HCT116 (cell line): ENCODE results near the gene SPIB. TPM values are rescaled to one million over a fixed set of nuclear protein-coding genes. Genes with fewer than 3 reads are reported as not detected.

Experiments
- ATAC-seq: fragments of 200-7000 bp; cut with Tn5 transposase; 2 replicates; pipeline ENCODE4 v1.9.1; 2020; ENCODE audit warnings: mild to moderate bottlenecking, moderate library complexity
- BruUV-seq: library from RNA; stranded (reverse); fragments of 400-500 nt; replicated peaks from 2 replicates; lab custom pipeline; 2021; lab: Mats Ljungman, UMichigan
- CTCF ChIA-PET: fragments of 300-600 bp; sonication (Branson Sonifier 250); formaldehyde crosslinking; loops from one replicate; lab custom pipeline; 2021; ENCODE audit warnings: antibody characterized with exemption; lab: Charles Lee
- POLR2A ChIA-PET: fragments of 300-600, 350-600 bp; sonication (Branson Sonifier 250); formaldehyde crosslinking; loops from one replicate; lab custom pipeline; 2021; ENCODE audit warnings: antibody characterized with exemption; lab: Charles Lee
- RAD21 ChIA-PET, 2 experiments: fragments of 300-600 bp; sonication (Branson Sonifier 250); formaldehyde crosslinking; loops; one replicate each; lab custom pipeline; 2023; ENCODE audit warnings: low total read pairs in 2 of 2; ENCODE audit not compliant: uncharacterized antibody in 2 of 2, unreplicated experiment in 2 of 2, low non-redundant PET in 1 of 2; lab: Charles Lee
- DNase-seq: peaks from one replicate; pipeline ENCODE4 v3.0.0-alpha.2; 2010; ENCODE audit warnings: low read depth, low spot score
- H2AFZ ChIP-seq: fragments of 200-600 bp; shearing (Covaris generic), sonication (generic); 2 replicates; pipeline ENCODE4 v1.6.1; 2017; ENCODE audit warnings: low read depth, mixed run types, mixed read lengths, antibody characterized with exemption, low read length; ENCODE audit not compliant: poor library complexity, severe bottlenecking
- H3K27ac ChIP-seq: 2 replicates; pipeline ENCODE4 v1.5.1; 2012; ENCODE audit warnings: low read depth, low read length
- H3K27me3 ChIP-seq: fragments of 200-600 bp; sonication (generic); 2 replicates; pipeline ENCODE4 v1.6.1; 2016; ENCODE audit warnings: mixed run types, low read length, mixed read lengths; ENCODE audit not compliant: insufficient read depth
- H3K36me3 ChIP-seq, 2 experiments: fragments of 200-500 bp in 1 of 2; fragments of 200-600 bp in 1 of 2; sonication (Bioruptor generic) in 1 of 2; sonication (generic) in 1 of 2; 2 replicates each; pipeline versions ENCODE4 v1.5.1 to v1.6.1; 2014 to 2016; ENCODE audit warnings: low read length in 2 of 2, inconsistent platforms in 1 of 2, mixed read lengths in 1 of 2, mixed run types in 1 of 2; ENCODE audit not compliant: insufficient read depth in 2 of 2, control insufficient read depth in 1 of 2
- H3K4me1 ChIP-seq, 2 experiments: fragments of 200-600 bp in 1 of 2; sonication (generic) in 1 of 2; 2 replicates each; pipeline versions ENCODE4 v1.5.1 to v1.6.1; 2012 to 2017; ENCODE audit warnings: low read length in 2 of 2, inconsistent platforms in 1 of 2, mild to moderate bottlenecking in 1 of 2, mixed read lengths in 1 of 2, mixed run types in 1 of 2, moderate library complexity in 1 of 2; ENCODE audit not compliant: insufficient read depth in 2 of 2, control insufficient read depth in 1 of 2
- H3K4me2 ChIP-seq: fragments of 200-600 bp; sonication (generic); 2 replicates; pipeline ENCODE4 v1.6.1; 2017; ENCODE audit warnings: mixed run types, low read length, mixed read lengths
- H3K4me3 ChIP-seq, 2 experiments: fragments of 200-600 bp in 1 of 2; sonication (generic) in 1 of 2; replicated peaks in 1 of 2; 2 replicates each; pipeline ENCODE4 v1.5.1; 2011 to 2016; ENCODE audit warnings: low read length in 2 of 2, control low read depth in 1 of 2, low read depth in 1 of 2, mild to moderate bottlenecking in 1 of 2, mixed read lengths in 1 of 2, mixed run types in 1 of 2
- H3K79me2 ChIP-seq: fragments of 200-600 bp; sonication (generic); 2 replicates; pipeline ENCODE4 v1.6.1; 2017; ENCODE audit warnings: mild to moderate bottlenecking, mixed run types, low read length, moderate library complexity, mixed read lengths; ENCODE audit not compliant: insufficient read depth
- H3K9ac ChIP-seq: fragments of 200-600 bp; sonication (generic); 2 replicates; pipeline ENCODE4 v1.6.1; 2016; ENCODE audit warnings: low read length, mixed read lengths
- H3K9me2 ChIP-seq: fragments of 200-600 bp; sonication (generic), shearing (Covaris generic); 2 replicates; pipeline ENCODE4 v1.6.1; 2017; ENCODE audit warnings: mixed run types, mild to moderate bottlenecking, moderate library complexity; ENCODE audit not compliant: insufficient read depth
- H3K9me3 ChIP-seq, 2 experiments: fragments of 200-500 bp in 1 of 2; fragments of 200-600 bp in 1 of 2; sonication (Bioruptor generic) in 1 of 2; sonication (generic) in 1 of 2; 2 replicates each; pipeline ENCODE4 v1.6.1; 2014 to 2017; ENCODE audit warnings: low read length in 2 of 2, mixed read lengths in 2 of 2, inconsistent platforms in 1 of 2, low read depth in 1 of 2, mild to moderate bottlenecking in 1 of 2, mixed run types in 1 of 2, moderate library complexity in 1 of 2; ENCODE audit not compliant: control insufficient read depth in 1 of 2, insufficient read depth in 1 of 2
- H4K20me1 ChIP-seq: fragments of 200-600 bp; sonication (generic), shearing (Covaris generic); 2 replicates; pipeline ENCODE4 v1.6.1; 2017; ENCODE audit warnings: mixed run types, mild to moderate bottlenecking, moderate library complexity; ENCODE audit not compliant: insufficient read depth
- ATF3 ChIP-seq: IDR thresholded peaks from 2 replicates; pipeline ENCODE4 v1.6.1; 2012
- CEBPB ChIP-seq: IDR thresholded peaks from 2 replicates; pipeline ENCODE4 v1.6.1; 2012; ENCODE audit warnings: low read depth
- CTCF ChIP-seq, 3 experiments: fragments of 200-600 bp in 1 of 3; sonication (generic) in 1 of 3; IDR thresholded peaks in 2 of 3; conservative IDR thresholded peaks in 1 of 3; 2 replicates each; pipeline ENCODE4 v1.5.1; 2012 to 2017; ENCODE audit warnings: low read depth in 2 of 3, low read length in 2 of 3, antibody characterized with exemption in 1 of 3, borderline replicate concordance in 1 of 3, control low read depth in 1 of 3, mild to moderate bottlenecking in 1 of 3, mixed read lengths in 1 of 3, mixed run types in 1 of 3, moderate library complexity in 1 of 3; ENCODE audit not compliant: insufficient read depth in 1 of 3
- EGR1 ChIP-seq: IDR thresholded peaks from 2 replicates; pipeline ENCODE4 v1.6.1; 2012; ENCODE audit warnings: low read depth
- ELF1 ChIP-seq: IDR thresholded peaks from 2 replicates; pipeline ENCODE4 v1.6.1; 2012; ENCODE audit warnings: low read depth, borderline replicate concordance
- EZH2 ChIP-seq: fragments of 200-600 bp; sonication (generic); IDR thresholded peaks from 2 replicates; pipeline ENCODE4 v1.6.1; 2017; ENCODE audit warnings: antibody characterized with exemption, mixed run types
- FOSL1 ChIP-seq: IDR thresholded peaks from 2 replicates; pipeline ENCODE4 v1.6.1; 2012; ENCODE audit warnings: low read depth
- POLR2A ChIP-seq: IDR thresholded peaks from 2 replicates; pipeline ENCODE4 v1.7.0; 2011; ENCODE audit warnings: borderline replicate concordance; ENCODE audit not compliant: insufficient read depth, insufficient read length; ENCODE audit errors: extremely low read depth
- REST ChIP-seq: IDR thresholded peaks from 2 replicates; pipeline ENCODE4 v1.6.1; 2012; ENCODE audit warnings: low read depth
- YY1 ChIP-seq: IDR thresholded peaks from 2 replicates; pipeline ENCODE4 v1.6.1; 2011; ENCODE audit warnings: low read length, low read depth, moderate library complexity, mild to moderate bottlenecking; ENCODE audit not compliant: insufficient replicate concordance; ENCODE audit errors: extremely low read depth
- ZBTB33 ChIP-seq: IDR thresholded peaks from 2 replicates; pipeline ENCODE4 v1.6.1; 2011; ENCODE audit warnings: mild to moderate bottlenecking, low read length, moderate library complexity; ENCODE audit not compliant: insufficient replicate concordance; ENCODE audit errors: extremely low read depth
- ZFX ChIP-seq: fragments of 450-650 bp; IDR thresholded peaks from 2 replicates; pipeline ENCODE4 v1.6.1; 2017
- intact Hi-C: fragments of 100-400 bp; cut with micrococcal nuclease; formaldehyde crosslinking; loops from 2 replicates; pipeline ENCODE4 v1.10.0; 2022
- total RNA-seq: library from RNA; stranded (reverse); gene quantifications from one replicate; pipeline ENCODE4 v1.2.1, GENCODE V29; 2021; ENCODE audit not compliant: unreplicated experiment

The SPIB gene
- total RNA-seq, 1 experiment from 2014 or later: 0.96 TPM

- Histone ChIP-seq H3K4me3 (no peak overlapping the region), H3K27me3 (no peaks in the 10 kb centered on the region), H3K79me2 (no peaks in the 10 kb centered on the region), H3K9me3 (no peaks in the 10 kb centered on the region; a peak in 1 of 4 replicates), H3K36me3 (no peaks in the 10 kb centered on the region), H3K27ac (no peak overlapping the region), H2AFZ (no peak overlapping the region), H3K4me1 (no peaks in the 10 kb centered on the region), H3K9ac (no peak overlapping the region), H3K4me2 (no peak overlapping the region), H3K9me2 (no peaks in the 10 kb centered on the region), H4K20me1 (no peaks in the 10 kb centered on the region)
- ATAC-seq (no peak), DNase-seq (no peak)
- intact Hi-C loops: no loop called here
- TF ChIP-seq POLR2A: no peak
- no peak for TF ChIP-seq REST
- no peak for TF ChIP-seq ZFX
- no peak for TF ChIP-seq ZBTB33
- no peak for TF ChIP-seq CTCF (IDR thresholded peaks at IDR 0.05 in 2 of 3, conservative IDR thresholded peaks at IDR 0.05 in 1 of 3; ENCODE audit: borderline replicate concordance in 1 of 3, insufficient read depth in 1 of 3, low read depth in 2 of 3, low read length in 2 of 3)
- TF ChIP-seq YY1: no peak
- TF ChIP-seq FOSL1: no peak
- no peak for TF ChIP-seq EGR1
- TF ChIP-seq ATF3: no peak
- TF ChIP-seq EZH2: no peak
- no peak for TF ChIP-seq CEBPB
- no peak for TF ChIP-seq ELF1
- ChIA-PET CTCF (no interaction called here), POLR2A (no interaction called here), RAD21 (no interaction called here)
- BruUV-seq: no TSS peak
Observed at GRCh38 chr19:50447053-50447452, 28.3 kb downstream of the SPIB start.
